Neural progenitor cell (in vitro differentiated cells): ENCODE measurements around the gene ZNF485. TPM values are rescaled to one million over a fixed set of nuclear protein-coding genes. Genes with fewer than 3 reads are reported as not detected.

ENCODE experiments used
- DNase-seq: peaks from one replicate; pipeline ENCODE4 v3.0.0-alpha.2; 2016; ENCODE audit warnings: low spot score
- H2AFZ ChIP-seq: fragments of 200-600 bp; sonication (generic); replicated peaks from 2 replicates; pipeline ENCODE4 v1.6.1; 2016; ENCODE audit warnings: antibody characterized with exemption
- H3F3A ChIP-seq: fragments of 200-600 bp; sonication (generic); 2 replicates; pipeline ENCODE4 v1.6.1; 2016; ENCODE audit warnings: antibody characterized with exemption, low read depth
- H3K27ac ChIP-seq: fragments of 200-600 bp; sonication (generic); 2 replicates; pipeline ENCODE4 v1.5.1; 2016; ENCODE audit warnings: mild to moderate bottlenecking
- H3K27me3 ChIP-seq: fragments of 200-600 bp; sonication (generic); 2 replicates; pipeline ENCODE4 v1.6.1; 2016; ENCODE audit warnings: mild to moderate bottlenecking, moderate library complexity
- H3K36me3 ChIP-seq: fragments of 200-600 bp; sonication (generic); 2 replicates; pipeline ENCODE4 v1.5.1; 2016
- H3K4me1 ChIP-seq: fragments of 200-600 bp; sonication (generic); 2 replicates; pipeline ENCODE4 v1.6.1; 2016; ENCODE audit warnings: mixed run types
- H3K4me2 ChIP-seq: fragments of 200-600 bp; sonication (generic); 2 replicates; pipeline ENCODE4 v1.6.1; 2016
- H3K4me3 ChIP-seq: fragments of 200-600 bp; sonication (generic); 2 replicates; pipeline ENCODE4 v1.5.1; 2016
- H3K79me2 ChIP-seq: fragments of 200-600 bp; sonication (generic); 2 replicates; pipeline ENCODE4 v1.6.1; 2016; ENCODE audit warnings: low read depth
- H3K9ac ChIP-seq: fragments of 200-600 bp; sonication (generic); 2 replicates; pipeline ENCODE4 v1.6.1; 2016
- H3K9me3 ChIP-seq: fragments of 200-600 bp; sonication (generic); 2 replicates; pipeline ENCODE4 v1.5.1; 2016; ENCODE audit warnings: low read depth
- H4K20me1 ChIP-seq: fragments of 200-600 bp; sonication (generic); 2 replicates; pipeline ENCODE4 v1.6.1; 2016; ENCODE audit warnings: low read depth
- H3K27ac Mint-ChIP-seq: 3 replicates; pipeline ENCODE4 v1.8.0; 2021; ENCODE audit warnings: mixed read lengths
- H3K27me3 Mint-ChIP-seq: 2 replicates; pipeline ENCODE4 v1.8.0; 2022; ENCODE audit warnings: low read depth, mild to moderate bottlenecking, inconsistent platforms, moderate library complexity, mixed read lengths; ENCODE audit not compliant: insufficient read depth
- H3K36me3 Mint-ChIP-seq: 3 replicates; pipeline ENCODE4 v1.8.0; 2021; ENCODE audit warnings: mixed read lengths
- H3K4me1 Mint-ChIP-seq: 3 replicates; pipeline ENCODE4 v1.8.0; 2021; ENCODE audit warnings: mixed read lengths
- H3K4me3 Mint-ChIP-seq: 3 replicates; pipeline ENCODE4 v1.8.0; 2021; ENCODE audit warnings: mild to moderate bottlenecking, moderate library complexity, mixed read lengths
- H3K9me3 Mint-ChIP-seq: 3 replicates; pipeline ENCODE4 v1.8.0; 2020; ENCODE audit warnings: mixed read lengths
- EZH2 ChIP-seq: fragments of 200-600 bp; sonication (generic); IDR thresholded peaks from 2 replicates; pipeline ENCODE4 v1.6.1; 2017; ENCODE audit warnings: antibody characterized with exemption, mild to moderate bottlenecking, moderate library complexity
- EZH2phosphoT487 ChIP-seq: fragments of 200-600 bp; sonication (generic); IDR thresholded peaks from 2 replicates; pipeline ENCODE4 v1.6.1; 2017; ENCODE audit warnings: antibody characterized with exemption
- total RNA-seq: library from RNA; depleted of rRNA; stranded (reverse); fragments of >200 nt; gene quantifications from 2 replicates; pipeline ENCODE4 v1.2.3, GENCODE V29; 2015; ENCODE audit warnings: low replicate concordance
- TF ChIP-seq, protein P1 (sequence below): fragments of 200-600 bp; sonication (generic); IDR thresholded peaks from 2 replicates; pipeline ENCODE4 v1.5.1; 2017; ENCODE audit warnings: antibody characterized with exemption, mild to moderate bottlenecking

Gene ZNF485
- total RNA-seq, 1 donor from 2014 or later = 4.7 TPM

GRCh38 chr10:43570971-43571370 is 35.3 kb upstream of the ZNF485 start:
- Histone ChIP-seq H3K36me3 (no peaks in the 10 kb centered on the region), H3K9me3 (no peaks in the 10 kb centered on the region), H3K79me2 (no peaks in the 10 kb centered on the region), H4K20me1 (no peaks in the 10 kb centered on the region), H3K4me2 (no peak overlapping the region), H3K27me3 (peaks cover 30% of the 10 kb centered on the region), H3K4me1 (peaks cover 13% of the 10 kb centered on the region), H3F3A (peaks cover 3% of the 10 kb centered on the region), H3K9ac (no peak overlapping the region), H2AFZ (no peak overlapping the region), H3K4me3 (no peak overlapping the region), H3K27ac (no peak overlapping the region)
- H3K4me3 Mint-ChIP-seq = no peak overlapping the region
- H3K4me1 Mint-ChIP-seq = peaks cover 11% of the 10 kb centered on the region
- DNase-seq = no peak
- TF ChIP-seq EZH2phosphoT487 = no peak
- no peak for TF ChIP-seq EZH2
- TF ChIP-seq, protein P1, sequence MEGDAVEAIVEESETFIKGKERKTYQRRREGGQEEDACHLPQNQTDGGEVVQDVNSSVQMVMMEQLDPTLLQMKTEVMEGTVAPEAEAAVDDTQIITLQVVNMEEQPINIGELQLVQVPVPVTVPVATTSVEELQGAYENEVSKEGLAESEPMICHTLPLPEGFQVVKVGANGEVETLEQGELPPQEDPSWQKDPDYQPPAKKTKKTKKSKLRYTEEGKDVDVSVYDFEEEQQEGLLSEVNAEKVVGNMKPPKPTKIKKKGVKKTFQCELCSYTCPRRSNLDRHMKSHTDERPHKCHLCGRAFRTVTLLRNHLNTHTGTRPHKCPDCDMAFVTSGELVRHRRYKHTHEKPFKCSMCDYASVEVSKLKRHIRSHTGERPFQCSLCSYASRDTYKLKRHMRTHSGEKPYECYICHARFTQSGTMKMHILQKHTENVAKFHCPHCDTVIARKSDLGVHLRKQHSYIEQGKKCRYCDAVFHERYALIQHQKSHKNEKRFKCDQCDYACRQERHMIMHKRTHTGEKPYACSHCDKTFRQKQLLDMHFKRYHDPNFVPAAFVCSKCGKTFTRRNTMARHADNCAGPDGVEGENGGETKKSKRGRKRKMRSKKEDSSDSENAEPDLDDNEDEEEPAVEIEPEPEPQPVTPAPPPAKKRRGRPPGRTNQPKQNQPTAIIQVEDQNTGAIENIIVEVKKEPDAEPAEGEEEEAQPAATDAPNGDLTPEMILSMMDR = no peak
- H3K36me3 Mint-ChIP-seq = peaks cover 23% of the 10 kb centered on the region
- H3K27ac Mint-ChIP-seq = no peak overlapping the region
- H3K27me3 Mint-ChIP-seq = no peaks in the 10 kb centered on the region
- H3K9me3 Mint-ChIP-seq = peaks cover 22% of the 10 kb centered on the region

GRCh38 chr10:43573250-43574000 is 32.8 kb upstream of the ZNF485 start:
- H4K20me1 ChIP-seq = no peaks in the 10 kb centered on the region
- peak overlapping the region; percentile 45 for H3K4me3 ChIP-seq
- H3K27me3 ChIP-seq = peaks cover 34% of the 10 kb centered on the region
- H3K4me2 ChIP-seq = peak overlapping the region; percentile 83
- TF ChIP-seq, protein P1 = no peak
- TF ChIP-seq EZH2 (no peak), EZH2phosphoT487 (no peak)
- peaks cover 3% of the 10 kb centered on the region for H3F3A ChIP-seq
- peaks cover 16% of the 10 kb centered on the region for H3K36me3 Mint-ChIP-seq
- H3K9me3 Mint-ChIP-seq = peaks cover 29% of the 10 kb centered on the region
- H3K9me3 ChIP-seq = no peaks in the 10 kb centered on the region
- H3K27me3 Mint-ChIP-seq = no peaks in the 10 kb centered on the region
- H2AFZ ChIP-seq = peak overlapping the region; percentile 92
- H3K4me1 Mint-ChIP-seq = peaks cover 11% of the 10 kb centered on the region
- peak overlapping the region; percentile 88 for H3K4me3 Mint-ChIP-seq
- peak; percentile 11 for DNase-seq
- H3K4me1 ChIP-seq = peaks cover 13% of the 10 kb centered on the region
- H3K36me3 ChIP-seq = no peaks in the 10 kb centered on the region
- peak overlapping the region; percentile 83 for H3K27ac Mint-ChIP-seq
- no peak overlapping the region for H3K27ac ChIP-seq
- H3K9ac ChIP-seq = no peak overlapping the region
- no peaks in the 10 kb centered on the region for H3K79me2 ChIP-seq

DNA sequence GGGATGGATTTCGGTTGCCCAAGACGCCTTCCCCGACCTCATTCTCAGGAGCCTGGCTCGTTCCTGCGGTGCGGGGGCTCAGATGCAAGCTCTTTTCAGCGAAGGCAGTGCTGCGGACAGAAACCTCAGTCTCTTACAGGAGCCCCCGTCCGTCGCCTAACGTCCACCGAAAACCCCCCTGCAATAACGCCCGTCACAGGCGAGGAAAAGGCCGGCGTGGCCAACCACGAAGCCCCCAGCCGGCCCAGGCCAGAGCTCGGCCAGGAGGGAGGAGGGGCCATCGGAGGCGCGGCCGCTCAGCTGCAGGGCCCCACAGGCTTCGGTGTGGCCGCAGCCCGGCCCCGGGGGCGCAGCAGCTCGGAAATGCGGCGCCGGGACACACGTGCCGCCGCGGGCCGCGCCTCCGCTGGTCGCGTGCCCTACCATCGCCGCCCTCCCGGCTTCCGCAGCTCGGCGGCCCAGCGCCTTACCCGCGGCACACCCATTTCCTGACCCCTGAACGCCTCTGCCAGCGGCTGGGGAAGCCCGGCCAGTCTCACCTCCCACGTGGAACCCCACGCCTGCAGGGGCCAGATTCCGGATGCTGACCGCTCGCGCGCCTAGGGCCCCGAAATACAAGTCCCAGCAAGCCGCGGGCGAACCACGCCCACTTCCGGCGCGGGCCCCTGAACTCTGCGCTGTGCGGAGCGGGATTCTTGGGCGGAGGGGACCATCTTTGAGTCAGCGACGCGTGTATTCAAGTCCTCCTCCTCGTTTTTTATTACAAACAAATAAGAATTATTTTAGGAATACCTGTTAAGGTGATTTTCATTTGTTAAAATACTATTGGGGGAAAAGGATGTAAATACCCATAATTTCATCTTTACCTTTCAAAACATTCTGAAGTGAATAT is 32.0 kb upstream of the ZNF485 start, which contains the start of gene ZNF239:
ZNF239 (minus strand) TSS at position 616 of the 892 bp plus-strand sequence. CDS start 16,537 bp downstream, outside the sequence.
- Histone ChIP-seq H3K9ac (no peak within 1 kb of the TSS), H3K27ac (no peak within 1 kb of the TSS), H3K4me3 (peak within 1 kb of the TSS; percentile 45), H3K4me1 (peaks cover 13% of the 10 kb centered on the region), H2AFZ (peak within 1 kb of the TSS; percentile 92), H3K4me2 (peak within 1 kb of the TSS; percentile 83), H3K27me3 (peaks cover 37% of the 10 kb centered on the region), H4K20me1 (no peaks in the 10 kb centered on the region), H3K36me3 (no peaks in the 10 kb centered on the region), H3F3A (peaks cover 3% of the 10 kb centered on the region), H3K9me3 (no peaks in the 10 kb centered on the region), H3K79me2 (no peaks in the 10 kb centered on the region)
- peak; percentile 85 for DNase-seq
- peak within 1 kb of the TSS; percentile 83 for H3K27ac Mint-ChIP-seq
- no peaks in the 10 kb centered on the region for H3K27me3 Mint-ChIP-seq
- peak; percentile 51 for TF ChIP-seq EZH2
- TF ChIP-seq EZH2phosphoT487 = peak; percentile 16
- TF ChIP-seq, protein P1 = peak; percentile 4
- peak within 1 kb of the TSS; percentile 88 for H3K4me3 Mint-ChIP-seq
- peaks cover 11% of the 10 kb centered on the region for H3K4me1 Mint-ChIP-seq
- peaks cover 16% of the 10 kb centered on the region for H3K36me3 Mint-ChIP-seq
- peaks cover 29% of the 10 kb centered on the region for H3K9me3 Mint-ChIP-seq
